K562 (cell line): Measurements from ENCODE around the gene FERMT3. TPM values are rescaled to one million over a fixed set of nuclear protein-coding genes. Genes with fewer than 3 reads are reported as not detected.
A peak's percentile ranks its signal among the peaks of the same experiment; 100 is the strongest.

Source experiments
- BRCA1 ChIP-seq, 2 experiments: fragments of 450-650 bp in 1 of 2; sonication (generic) in 1 of 2; formaldehyde crosslinking in 1 of 2; IDR thresholded peaks; 2 replicates each; pipeline versions ENCODE4 v1.5.0 to v1.6.1; 2017 to 2020; ENCODE audit warnings: mild to moderate bottlenecking in 1 of 2, missing genetic modification reagents in 1 of 2
- CBX1 ChIP-seq: sonication (generic); IDR thresholded peaks from 2 replicates; pipeline ENCODE4 v1.6.1; 2016; ENCODE audit warnings: antibody characterized with exemption, low read depth, mild to moderate bottlenecking
- E2F3 ChIP-seq: fragments of 250-450 bp; sonication (Bioruptor Pico); IDR thresholded peaks from 2 replicates; pipeline ENCODE4 v1.4.0; 2020; ENCODE audit warnings: mild to moderate bottlenecking
- NFXL1 ChIP-seq: fragments of 450-650 bp; formaldehyde crosslinking; IDR thresholded peaks from 2 replicates; pipeline ENCODE4 v1.4.0; 2021; ENCODE audit warnings: mild to moderate bottlenecking
- SIRT6 ChIP-seq: IDR thresholded peaks from one replicate; pipeline ENCODE4 v1.6.1; 2012; ENCODE audit warnings: low read depth, mild to moderate bottlenecking, control low read depth, inconsistent platforms, low read length, moderate library complexity
- ZKSCAN8 ChIP-seq: fragments of 200-800 bp; sonication (Bioruptor generic); IDR thresholded peaks from 2 replicates; pipeline ENCODE4 v1.6.1; 2016; ENCODE audit warnings: missing genetic modification characterization, missing compliant biosample characterization
- ZNF12 ChIP-seq: sonication (generic); formaldehyde crosslinking; IDR thresholded peaks from 2 replicates; pipeline ENCODE4 v1.4.0; 2020; ENCODE audit warnings: mild to moderate bottlenecking, missing genetic modification reagents
- ZNF133 ChIP-seq: fragments of 250-450 bp; sonication (Bioruptor Pico); IDR thresholded peaks from 2 replicates; pipeline ENCODE4 v1.4.0; 2020; ENCODE audit warnings: mild to moderate bottlenecking
- ZNF3 ChIP-seq: fragments of 250-450 bp; sonication (Bioruptor Pico); IDR thresholded peaks from 2 replicates; pipeline ENCODE4 v1.5.0; 2021; ENCODE audit warnings: mild to moderate bottlenecking, moderate library complexity
- ZNF668 ChIP-seq: fragments of 250-450 bp; sonication (Bioruptor Pico); IDR thresholded peaks from 2 replicates; pipeline ENCODE4 v1.8.0; 2022; ENCODE audit warnings: mild to moderate bottlenecking, inconsistent platforms
- ZNF696 ChIP-seq: fragments of 250-450 bp; sonication (Bioruptor Pico); conservative IDR thresholded peaks from 2 replicates; pipeline ENCODE4 v1.4.0; 2020; ENCODE audit warnings: mild to moderate bottlenecking, moderate library complexity
- polyA plus RNA-seq, 8 experiments: library from polyadenylated mRNA; depleted of rRNA in 4 of 8; stranded (reverse) in 5 of 8; unstranded in 3 of 8; fragments of >200 nt; fragmentation: Nextera tagmentation in 2 of 8; fragmentation: Illumina TruSeq in 1 of 8; extraction: Ambion mirVana in 2 of 8; extraction: Trizol in 1 of 8; gene quantifications; 2 replicates each; pipeline versions ENCODE4 v1.2.1 to v1.2.3, GENCODE V29; 2011 to 2014; ENCODE audit warnings: inconsistent platforms in 1 of 8, missing spikeins in 1 of 8
- total RNA-seq, 7 experiments: library from RNA; depleted of rRNA in 6 of 7; stranded (reverse); fragments of >200 nt in 6 of 7; fragmentation: Illumina TruSeq in 2 of 7; extraction: Trizol in 2 of 7; gene quantifications; 2 replicates each; pipeline versions ENCODE4 v1.2.1 to v1.2.3, GENCODE V29; 2011 to 2021; ENCODE audit warnings: low replicate concordance in 1 of 7
- TF ChIP-seq, protein P1 (sequence below): fragments of 150-350 bp; IDR thresholded peaks from 2 replicates; pipeline ENCODE4 v1.6.1; 2014; ENCODE audit warnings: low read depth, mild to moderate bottlenecking, low read length, borderline replicate concordance
- TF ChIP-seq, protein P2 (sequence below): sonication (generic); formaldehyde crosslinking; IDR thresholded peaks from 2 replicates; pipeline ENCODE4 v1.8.1; 2023; ENCODE audit warnings: mild to moderate bottlenecking, missing genetic modification reagents, moderate library complexity
- TF ChIP-seq, protein P3 (sequence below): sonication (generic); formaldehyde crosslinking; IDR thresholded peaks from 2 replicates; pipeline ENCODE4 v1.8.1; 2023; ENCODE audit warnings: mild to moderate bottlenecking, missing genetic modification reagents
- TF ChIP-seq, protein P4 (sequence below): sonication (generic); formaldehyde crosslinking; IDR thresholded peaks from 2 replicates; pipeline ENCODE4 v1.8.1; 2022; ENCODE audit warnings: missing genetic modification reagents
- TF ChIP-seq, protein P5 (sequence below): fragments of 450-650 bp; formaldehyde crosslinking; IDR thresholded peaks from 2 replicates; pipeline ENCODE4 v1.4.0; 2022; ENCODE audit warnings: missing genetic modification characterization
- TF ChIP-seq, protein P6 (sequence below): fragments of 250-450 bp; sonication (Bioruptor Pico); IDR thresholded peaks from 2 replicates; pipeline ENCODE4 v1.8.0; 2022; ENCODE audit warnings: inconsistent platforms, mild to moderate bottlenecking, moderate library complexity, borderline replicate concordance

Gene FERMT3
- total and polyA plus RNA-seq, 9 of the 15 experiments (the other 6 are each of a cell fraction or from before 2014, with no cell fraction given), result 3.2 to 275 (median 79.7) TPM

DNA sequence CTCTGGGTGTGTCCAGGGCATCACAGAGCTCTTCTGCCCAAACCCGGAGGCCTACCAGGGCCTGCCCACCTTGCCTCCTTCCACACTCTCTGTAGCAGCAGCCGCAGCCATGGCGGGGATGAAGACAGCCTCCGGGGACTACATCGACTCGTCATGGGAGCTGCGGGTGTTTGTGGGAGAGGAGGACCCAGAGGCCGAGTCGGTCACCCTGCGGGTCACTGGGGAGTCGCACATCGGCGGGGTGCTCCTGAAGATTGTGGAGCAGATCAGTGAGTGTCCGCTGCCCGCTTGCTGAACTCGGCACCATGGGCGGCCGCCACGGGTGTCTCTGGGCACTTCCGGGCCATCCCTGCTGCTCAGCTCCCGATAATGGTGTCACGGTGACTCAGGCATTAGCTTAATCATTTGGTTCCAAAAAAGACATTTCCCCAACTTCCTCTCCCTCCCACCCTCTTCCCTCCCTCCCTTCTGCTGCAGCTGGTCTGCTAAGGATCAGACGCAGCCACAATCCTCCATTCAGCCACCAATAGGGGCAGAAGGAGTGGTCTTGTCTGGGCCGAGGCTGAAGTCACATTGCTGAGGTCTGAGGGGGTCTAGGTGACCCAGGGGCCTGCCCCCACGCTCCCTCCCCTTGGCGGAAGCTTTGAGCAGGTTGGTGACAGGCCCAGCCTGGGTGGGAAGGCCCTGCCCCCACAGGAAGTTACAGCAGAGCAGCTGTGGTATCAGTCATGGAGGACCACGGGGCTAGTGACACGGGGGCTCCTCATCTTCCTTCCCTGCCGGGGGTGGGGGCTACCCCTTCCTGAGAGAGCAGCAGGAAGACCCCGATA is 950 bp downstream of the FERMT3 start (continued):
- TF ChIP-seq, protein P1, sequence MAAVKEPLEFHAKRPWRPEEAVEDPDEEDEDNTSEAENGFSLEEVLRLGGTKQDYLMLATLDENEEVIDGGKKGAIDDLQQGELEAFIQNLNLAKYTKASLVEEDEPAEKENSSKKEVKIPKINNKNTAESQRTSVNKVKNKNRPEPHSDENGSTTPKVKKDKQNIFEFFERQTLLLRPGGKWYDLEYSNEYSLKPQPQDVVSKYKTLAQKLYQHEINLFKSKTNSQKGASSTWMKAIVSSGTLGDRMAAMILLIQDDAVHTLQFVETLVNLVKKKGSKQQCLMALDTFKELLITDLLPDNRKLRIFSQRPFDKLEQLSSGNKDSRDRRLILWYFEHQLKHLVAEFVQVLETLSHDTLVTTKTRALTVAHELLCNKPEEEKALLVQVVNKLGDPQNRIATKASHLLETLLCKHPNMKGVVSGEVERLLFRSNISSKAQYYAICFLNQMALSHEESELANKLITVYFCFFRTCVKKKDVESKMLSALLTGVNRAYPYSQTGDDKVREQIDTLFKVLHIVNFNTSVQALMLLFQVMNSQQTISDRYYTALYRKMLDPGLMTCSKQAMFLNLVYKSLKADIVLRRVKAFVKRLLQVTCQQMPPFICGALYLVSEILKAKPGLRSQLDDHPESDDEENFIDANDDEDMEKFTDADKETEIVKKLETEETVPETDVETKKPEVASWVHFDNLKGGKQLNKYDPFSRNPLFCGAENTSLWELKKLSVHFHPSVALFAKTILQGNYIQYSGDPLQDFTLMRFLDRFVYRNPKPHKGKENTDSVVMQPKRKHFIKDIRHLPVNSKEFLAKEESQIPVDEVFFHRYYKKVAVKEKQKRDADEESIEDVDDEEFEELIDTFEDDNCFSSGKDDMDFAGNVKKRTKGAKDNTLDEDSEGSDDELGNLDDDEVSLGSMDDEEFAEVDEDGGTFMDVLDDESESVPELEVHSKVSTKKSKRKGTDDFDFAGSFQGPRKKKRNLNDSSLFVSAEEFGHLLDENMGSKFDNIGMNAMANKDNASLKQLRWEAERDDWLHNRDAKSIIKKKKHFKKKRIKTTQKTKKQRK, result no peak
- TF ChIP-seq BRCA1 (IDR thresholded peaks at IDR 0.05), result no peak
- TF ChIP-seq BRCA1 (CRISPR knock-in tag; IDR thresholded peaks at IDR 0.05), result no peak
- no peak for TF ChIP-seq ZNF696 (CRISPR knock-in tag)
- TF ChIP-seq, protein P2, sequence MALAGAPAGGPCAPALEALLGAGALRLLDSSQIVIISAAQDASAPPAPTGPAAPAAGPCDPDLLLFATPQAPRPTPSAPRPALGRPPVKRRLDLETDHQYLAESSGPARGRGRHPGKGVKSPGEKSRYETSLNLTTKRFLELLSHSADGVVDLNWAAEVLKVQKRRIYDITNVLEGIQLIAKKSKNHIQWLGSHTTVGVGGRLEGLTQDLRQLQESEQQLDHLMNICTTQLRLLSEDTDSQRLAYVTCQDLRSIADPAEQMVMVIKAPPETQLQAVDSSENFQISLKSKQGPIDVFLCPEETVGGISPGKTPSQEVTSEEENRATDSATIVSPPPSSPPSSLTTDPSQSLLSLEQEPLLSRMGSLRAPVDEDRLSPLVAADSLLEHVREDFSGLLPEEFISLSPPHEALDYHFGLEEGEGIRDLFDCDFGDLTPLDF (CRISPR knock-in tag), result 0 out of 2 replicates have a peak, but pooled peaks have one; percentile 50
- TF ChIP-seq ZNF12 (CRISPR knock-in tag), result no peak
- no peak for TF ChIP-seq CBX1
- TF ChIP-seq, protein P3, sequence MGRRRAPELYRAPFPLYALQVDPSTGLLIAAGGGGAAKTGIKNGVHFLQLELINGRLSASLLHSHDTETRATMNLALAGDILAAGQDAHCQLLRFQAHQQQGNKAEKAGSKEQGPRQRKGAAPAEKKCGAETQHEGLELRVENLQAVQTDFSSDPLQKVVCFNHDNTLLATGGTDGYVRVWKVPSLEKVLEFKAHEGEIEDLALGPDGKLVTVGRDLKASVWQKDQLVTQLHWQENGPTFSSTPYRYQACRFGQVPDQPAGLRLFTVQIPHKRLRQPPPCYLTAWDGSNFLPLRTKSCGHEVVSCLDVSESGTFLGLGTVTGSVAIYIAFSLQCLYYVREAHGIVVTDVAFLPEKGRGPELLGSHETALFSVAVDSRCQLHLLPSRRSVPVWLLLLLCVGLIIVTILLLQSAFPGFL (CRISPR knock-in tag), result no peak
- TF ChIP-seq, protein P4, sequence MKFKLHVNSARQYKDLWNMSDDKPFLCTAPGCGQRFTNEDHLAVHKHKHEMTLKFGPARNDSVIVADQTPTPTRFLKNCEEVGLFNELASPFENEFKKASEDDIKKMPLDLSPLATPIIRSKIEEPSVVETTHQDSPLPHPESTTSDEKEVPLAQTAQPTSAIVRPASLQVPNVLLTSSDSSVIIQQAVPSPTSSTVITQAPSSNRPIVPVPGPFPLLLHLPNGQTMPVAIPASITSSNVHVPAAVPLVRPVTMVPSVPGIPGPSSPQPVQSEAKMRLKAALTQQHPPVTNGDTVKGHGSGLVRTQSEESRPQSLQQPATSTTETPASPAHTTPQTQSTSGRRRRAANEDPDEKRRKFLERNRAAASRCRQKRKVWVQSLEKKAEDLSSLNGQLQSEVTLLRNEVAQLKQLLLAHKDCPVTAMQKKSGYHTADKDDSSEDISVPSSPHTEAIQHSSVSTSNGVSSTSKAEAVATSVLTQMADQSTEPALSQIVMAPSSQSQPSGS (CRISPR knock-in tag), result no peak
- no peak for TF ChIP-seq ZNF668 (CRISPR knock-in tag)
- TF ChIP-seq E2F3 (CRISPR knock-in tag), result peak; percentile 50; the same call in 1 of the 2 replicates
- no peak for TF ChIP-seq SIRT6
- TF ChIP-seq NFXL1 (CRISPR knock-in tag), result no peak
- TF ChIP-seq ZNF133 (CRISPR knock-in tag), result no peak
- no peak for TF ChIP-seq ZNF3 (CRISPR knock-in tag)
- TF ChIP-seq, protein P5, sequence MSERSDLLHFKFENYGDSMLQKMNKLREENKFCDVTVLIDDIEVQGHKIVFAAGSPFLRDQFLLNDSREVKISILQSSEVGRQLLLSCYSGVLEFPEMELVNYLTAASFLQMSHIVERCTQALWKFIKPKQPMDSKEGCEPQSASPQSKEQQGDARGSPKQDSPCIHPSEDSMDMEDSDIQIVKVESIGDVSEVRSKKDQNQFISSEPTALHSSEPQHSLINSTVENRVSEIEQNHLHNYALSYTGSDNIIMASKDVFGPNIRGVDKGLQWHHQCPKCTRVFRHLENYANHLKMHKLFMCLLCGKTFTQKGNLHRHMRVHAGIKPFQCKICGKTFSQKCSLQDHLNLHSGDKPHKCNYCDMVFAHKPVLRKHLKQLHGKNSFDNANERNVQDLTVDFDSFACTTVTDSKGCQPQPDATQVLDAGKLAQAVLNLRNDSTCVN (CRISPR knock-in tag), result no peak
- TF ChIP-seq, protein P6, sequence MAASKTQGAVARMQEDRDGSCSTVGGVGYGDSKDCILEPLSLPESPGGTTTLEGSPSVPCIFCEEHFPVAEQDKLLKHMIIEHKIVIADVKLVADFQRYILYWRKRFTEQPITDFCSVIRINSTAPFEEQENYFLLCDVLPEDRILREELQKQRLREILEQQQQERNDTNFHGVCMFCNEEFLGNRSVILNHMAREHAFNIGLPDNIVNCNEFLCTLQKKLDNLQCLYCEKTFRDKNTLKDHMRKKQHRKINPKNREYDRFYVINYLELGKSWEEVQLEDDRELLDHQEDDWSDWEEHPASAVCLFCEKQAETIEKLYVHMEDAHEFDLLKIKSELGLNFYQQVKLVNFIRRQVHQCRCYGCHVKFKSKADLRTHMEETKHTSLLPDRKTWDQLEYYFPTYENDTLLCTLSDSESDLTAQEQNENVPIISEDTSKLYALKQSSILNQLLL (CRISPR knock-in tag), result no peak
- no peak; the same call in 1 of the 2 replicates for TF ChIP-seq ZKSCAN8 (CRISPR knock-in tag)
